GM12878 (cell line): ENCODE results near the gene HS1BP3.

ENCODE experiments used
- POLR2AphosphoS5 ChIP-seq: IDR thresholded peaks from 2 replicates; pipeline ENCODE4 v1.6.1; 2011; ENCODE audit warnings: mild to moderate bottlenecking, low read length, inconsistent platforms
- TF ChIP-seq, protein P1 (sequence below): fragments of 450-650 bp; IDR thresholded peaks from 2 replicates; pipeline ENCODE4 v1.6.1; 2017; ENCODE audit warnings: mild to moderate bottlenecking

DNA sequence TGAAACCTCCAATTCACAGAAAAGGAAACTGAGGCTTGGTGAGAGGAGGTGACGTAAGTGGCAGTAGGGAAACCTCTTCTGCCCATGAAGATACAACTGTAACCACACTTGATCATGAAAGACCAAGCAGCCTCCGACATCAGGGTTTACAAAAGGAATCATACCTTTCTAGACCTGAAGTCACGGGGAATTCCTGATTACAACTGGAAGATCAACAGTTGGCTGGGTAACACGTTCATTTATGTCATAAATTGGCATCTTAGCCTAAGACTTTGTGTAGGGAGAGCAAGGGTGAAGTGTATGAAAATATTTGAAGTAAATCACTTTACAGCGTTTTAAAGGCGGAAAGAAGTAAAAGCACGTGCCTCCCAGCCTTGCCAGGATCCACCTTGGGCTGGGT is 922 bp downstream of the HS1BP3 start:
- TF ChIP-seq, protein P1, sequence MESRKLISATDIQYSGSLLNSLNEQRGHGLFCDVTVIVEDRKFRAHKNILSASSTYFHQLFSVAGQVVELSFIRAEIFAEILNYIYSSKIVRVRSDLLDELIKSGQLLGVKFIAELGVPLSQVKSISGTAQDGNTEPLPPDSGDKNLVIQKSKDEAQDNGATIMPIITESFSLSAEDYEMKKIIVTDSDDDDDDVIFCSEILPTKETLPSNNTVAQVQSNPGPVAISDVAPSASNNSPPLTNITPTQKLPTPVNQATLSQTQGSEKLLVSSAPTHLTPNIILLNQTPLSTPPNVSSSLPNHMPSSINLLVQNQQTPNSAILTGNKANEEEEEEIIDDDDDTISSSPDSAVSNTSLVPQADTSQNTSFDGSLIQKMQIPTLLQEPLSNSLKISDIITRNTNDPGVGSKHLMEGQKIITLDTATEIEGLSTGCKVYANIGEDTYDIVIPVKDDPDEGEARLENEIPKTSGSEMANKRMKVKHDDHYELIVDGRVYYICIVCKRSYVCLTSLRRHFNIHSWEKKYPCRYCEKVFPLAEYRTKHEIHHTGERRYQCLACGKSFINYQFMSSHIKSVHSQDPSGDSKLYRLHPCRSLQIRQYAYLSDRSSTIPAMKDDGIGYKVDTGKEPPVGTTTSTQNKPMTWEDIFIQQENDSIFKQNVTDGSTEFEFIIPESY = no peak
- no peak for TF ChIP-seq POLR2AphosphoS5
